K562 (cell line): ENCODE results near the gene PYCR2. TPM values are rescaled to one million over a fixed set of nuclear protein-coding genes. Genes with fewer than 3 reads are reported as not detected.

ENCODE experiments used
- BCOR ChIP-seq: fragments of 450-650 bp; IDR thresholded peaks from 2 replicates; pipeline ENCODE4 v1.6.1; 2016
- BRCA1 ChIP-seq, 2 experiments: fragments of 450-650 bp in 1 of 2; sonication (generic) in 1 of 2; formaldehyde crosslinking in 1 of 2; IDR thresholded peaks; 2 replicates each; pipeline versions ENCODE4 v1.5.0 to v1.6.1; 2017 to 2020; ENCODE audit warnings: mild to moderate bottlenecking in 1 of 2, missing genetic modification reagents in 1 of 2
- CBFA2T2 ChIP-seq: fragments of 450-650 bp; conservative IDR thresholded peaks from 2 replicates; pipeline ENCODE4 v1.6.1; 2017; ENCODE audit warnings: mild to moderate bottlenecking
- CBFA2T3 ChIP-seq: fragments of 450-650 bp; IDR thresholded peaks from 2 replicates; pipeline ENCODE4 v1.6.1; 2017
- CBFB ChIP-seq: sonication (generic); formaldehyde crosslinking; IDR thresholded peaks from 2 replicates; pipeline ENCODE4 v1.4.0; 2020; ENCODE audit warnings: mild to moderate bottlenecking, missing genetic modification reagents
- CBX8 ChIP-seq: fragments of 200-600 bp; sonication (generic); IDR thresholded peaks from 2 replicates; pipeline ENCODE4 v1.6.1; 2012; ENCODE audit warnings: borderline replicate concordance, mixed run types, low read depth, mild to moderate bottlenecking, moderate library complexity, mixed read lengths, low read length, control low read depth, inconsistent platforms; ENCODE audit not compliant: poor library complexity, severe bottlenecking; ENCODE audit errors: extremely low read depth
- CC2D1A ChIP-seq: fragments of 450-650 bp; IDR thresholded peaks from 2 replicates; pipeline ENCODE4 v1.6.1; 2017; ENCODE audit warnings: mild to moderate bottlenecking
- CCAR2 ChIP-seq: fragments of 200-400 bp; formaldehyde crosslinking; IDR thresholded peaks from 2 replicates; pipeline ENCODE4 v1.6.1; 2017; ENCODE audit warnings: mild to moderate bottlenecking, low read depth, low read length
- CHD1 ChIP-seq: fragments of 200-600 bp; sonication (generic); IDR thresholded peaks from one replicate; pipeline ENCODE4 v1.6.1; 2012; ENCODE audit warnings: mild to moderate bottlenecking, moderate library complexity, low read length, inconsistent platforms
- CREBBP ChIP-seq: IDR thresholded peaks from one replicate; pipeline ENCODE4 v1.6.1; 2012; ENCODE audit warnings: low read depth, mild to moderate bottlenecking, control low read depth, inconsistent platforms, low read length
- HMGN3 ChIP-seq: IDR thresholded peaks from 2 replicates; pipeline ENCODE4 v1.6.1; 2011; ENCODE audit warnings: borderline replicate concordance, low read depth, mild to moderate bottlenecking, mixed read lengths, low read length; ENCODE audit not compliant: insufficient read length; ENCODE audit errors: extremely low read depth
- MCM5 ChIP-seq: fragments of 450-650 bp; IDR thresholded peaks from 2 replicates; pipeline ENCODE4 v1.6.1; 2016; ENCODE audit warnings: low read depth
- MEF2D ChIP-seq: conservative IDR thresholded peaks from 2 replicates; pipeline ENCODE4 v1.6.1; 2016; ENCODE audit warnings: low read depth, missing genetic modification characterization, missing compliant biosample characterization
- MTA1 ChIP-seq: fragments of 450-650 bp; IDR thresholded peaks from 2 replicates; pipeline ENCODE4 v1.6.1; 2017; ENCODE audit warnings: borderline replicate concordance
- PRPF4 ChIP-seq: fragments of 200-400 bp; formaldehyde crosslinking; IDR thresholded peaks from one replicate; pipeline ENCODE4 v1.6.1; 2017; ENCODE audit warnings: low read length, low read depth, mild to moderate bottlenecking; ENCODE audit not compliant: insufficient read depth, poor library complexity, severe bottlenecking
- RBM17 ChIP-seq: fragments of 200-400 bp; formaldehyde crosslinking; IDR thresholded peaks from 2 replicates; pipeline ENCODE4 v1.6.1; 2017; ENCODE audit warnings: low read depth, mild to moderate bottlenecking, low read length, borderline replicate concordance
- RCOR1 ChIP-seq, 2 experiments: IDR thresholded peaks; 2 replicates each; pipeline ENCODE4 v1.6.1; 2012; ENCODE audit warnings: low read depth in 2 of 2, low read length in 2 of 2, borderline replicate concordance in 1 of 2, improper control_type of control experiment in 1 of 2
- SIN3A ChIP-seq, 2 experiments: fragments of 150-350 bp in 1 of 2; IDR thresholded peaks; 2 replicates each; pipeline ENCODE4 v1.6.1; 2011 to 2016; ENCODE audit warnings: borderline replicate concordance in 2 of 2, low read depth in 2 of 2, low read length in 2 of 2, mild to moderate bottlenecking in 2 of 2, moderate library complexity in 2 of 2; ENCODE audit not compliant: control insufficient read depth in 1 of 2
- SRSF1 ChIP-seq: fragments of 200-400 bp; formaldehyde crosslinking; IDR thresholded peaks from 2 replicates; pipeline ENCODE4 v1.6.1; 2017; ENCODE audit warnings: mild to moderate bottlenecking, low read depth, low read length, moderate library complexity
- TCF3 ChIP-seq: sonication (generic); formaldehyde crosslinking; IDR thresholded peaks from 2 replicates; pipeline ENCODE4 v1.4.0; 2020; ENCODE audit warnings: mild to moderate bottlenecking, missing genetic modification reagents
- U2AF1 ChIP-seq: fragments of 200-400 bp; formaldehyde crosslinking; optimal IDR thresholded peaks from 2 replicates; pipeline ENCODE3; 2017; ENCODE audit warnings: mild to moderate bottlenecking, low read depth, low read length, moderate library complexity
- U2AF2 ChIP-seq: fragments of 200-400 bp; formaldehyde crosslinking; optimal IDR thresholded peaks from 2 replicates; pipeline ENCODE3; 2017; ENCODE audit warnings: low read depth, mild to moderate bottlenecking, low read length
- ZNF224 ChIP-seq: sonication (generic); formaldehyde crosslinking; IDR thresholded peaks from 2 replicates; pipeline ENCODE4 v1.8.0; 2022; ENCODE audit warnings: mild to moderate bottlenecking, missing genetic modification reagents
- polyA plus RNA-seq, 8 experiments: library from polyadenylated mRNA; depleted of rRNA in 4 of 8; stranded (reverse) in 5 of 8; unstranded in 3 of 8; fragments of >200 nt; fragmentation: Nextera tagmentation in 2 of 8; fragmentation: Illumina TruSeq in 1 of 8; extraction: Ambion mirVana in 2 of 8; extraction: Trizol in 1 of 8; gene quantifications; 2 replicates each; pipeline versions ENCODE4 v1.2.1 to v1.2.3, GENCODE V29; 2011 to 2014; ENCODE audit warnings: inconsistent platforms in 1 of 8, missing spikeins in 1 of 8
- total RNA-seq, 7 experiments: library from RNA; depleted of rRNA in 6 of 7; stranded (reverse); fragments of >200 nt in 6 of 7; fragmentation: Illumina TruSeq in 2 of 7; extraction: Trizol in 2 of 7; gene quantifications; 2 replicates each; pipeline versions ENCODE4 v1.2.1 to v1.2.3, GENCODE V29; 2011 to 2021; ENCODE audit warnings: low replicate concordance in 1 of 7
- TF ChIP-seq, protein P1 (sequence below): IDR thresholded peaks from 2 replicates; pipeline ENCODE4 v1.6.1; 2012; ENCODE audit warnings: low read depth, low read length, improper control_type of control experiment, borderline replicate concordance
- TF ChIP-seq, protein P2 (sequence below): sonication (generic); formaldehyde crosslinking; IDR thresholded peaks from 2 replicates; pipeline ENCODE4 v1.8.1; 2022; ENCODE audit warnings: missing genetic modification reagents

Gene PYCR2
- total and polyA plus RNA-seq, 9 of the 15 experiments (the other 6 are each of a cell fraction or from before 2014, with no cell fraction given) = 5.5 to 219 (median 127) TPM

DNA sequence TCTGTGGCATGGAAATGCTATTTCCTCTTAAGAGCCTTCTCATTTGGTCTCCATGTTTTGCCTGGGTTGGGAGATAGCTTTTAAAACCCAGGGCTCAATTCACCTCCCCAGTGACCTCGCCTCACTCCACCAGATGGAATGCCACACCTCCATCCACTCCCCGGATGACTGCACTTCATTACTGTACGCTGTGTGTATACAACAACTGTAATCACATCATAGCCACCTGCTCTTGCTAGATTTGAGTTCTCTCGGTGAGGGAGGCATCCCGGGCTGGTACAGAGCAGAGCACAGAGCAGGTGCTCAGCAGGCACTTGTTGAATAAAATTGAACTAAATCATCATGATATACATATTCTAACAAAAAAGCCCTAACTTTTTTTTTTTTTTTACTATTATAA is 49.1 kb upstream of the PYCR2 start (continued):
- TF ChIP-seq CCAR2 (no peak), TCF3 (CRISPR knock-in tag) (peak; percentile 59), CBFA2T2 (peak; percentile 66), CBFA2T3 (peak; percentile 71), HMGN3 (no peak), SIN3A (IDR thresholded peaks at IDR 0.05; ENCODE audit: borderline replicate concordance in 2 of 2, control insufficient read depth in 1 of 2, low read depth in 2 of 2, low read length in 2 of 2) (no peak), MEF2D (tag) (no peak), MTA1 (no peak), CHD1 (no peak), ZNF224 (CRISPR knock-in tag) (no peak), CC2D1A (no peak), U2AF1 (no peak), U2AF2 (no peak), CBFB (no peak), RCOR1 (IDR thresholded peaks at IDR 0.05; ENCODE audit: borderline replicate concordance in 1 of 2, low read depth in 2 of 2, low read length in 2 of 2) (peak in 1 of 2 experiments; percentile 43; a peak in 1 of 4 replicates), CREBBP (no peak), PRPF4 (no peak), CBX8 (no peak), SRSF1 (no peak), MCM5 (no peak), BCOR (no peak), RBM17 (no peak), BRCA1 (IDR thresholded peaks at IDR 0.05) (no peak), BRCA1 (CRISPR knock-in tag; IDR thresholded peaks at IDR 0.05) (no peak)
- TF ChIP-seq, protein P1, sequence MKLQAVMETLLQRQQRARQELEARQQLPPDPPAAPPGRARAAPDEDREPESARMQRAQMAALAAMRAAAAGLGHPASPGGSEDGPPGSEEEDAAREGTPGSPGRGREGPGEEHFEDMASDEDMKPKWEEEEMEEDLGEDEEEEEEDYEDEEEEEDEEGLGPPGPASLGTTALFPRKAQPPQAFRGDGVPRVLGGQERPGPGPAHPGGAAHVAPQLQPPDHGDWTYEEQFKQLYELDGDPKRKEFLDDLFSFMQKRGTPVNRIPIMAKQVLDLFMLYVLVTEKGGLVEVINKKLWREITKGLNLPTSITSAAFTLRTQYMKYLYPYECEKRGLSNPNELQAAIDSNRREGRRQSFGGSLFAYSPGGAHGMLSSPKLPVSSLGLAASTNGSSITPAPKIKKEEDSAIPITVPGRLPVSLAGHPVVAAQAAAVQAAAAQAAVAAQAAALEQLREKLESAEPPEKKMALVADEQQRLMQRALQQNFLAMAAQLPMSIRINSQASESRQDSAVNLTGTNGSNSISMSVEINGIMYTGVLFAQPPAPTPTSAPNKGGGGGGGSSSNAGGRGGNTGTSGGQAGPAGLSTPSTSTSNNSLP = no peak
- TF ChIP-seq, protein P2, sequence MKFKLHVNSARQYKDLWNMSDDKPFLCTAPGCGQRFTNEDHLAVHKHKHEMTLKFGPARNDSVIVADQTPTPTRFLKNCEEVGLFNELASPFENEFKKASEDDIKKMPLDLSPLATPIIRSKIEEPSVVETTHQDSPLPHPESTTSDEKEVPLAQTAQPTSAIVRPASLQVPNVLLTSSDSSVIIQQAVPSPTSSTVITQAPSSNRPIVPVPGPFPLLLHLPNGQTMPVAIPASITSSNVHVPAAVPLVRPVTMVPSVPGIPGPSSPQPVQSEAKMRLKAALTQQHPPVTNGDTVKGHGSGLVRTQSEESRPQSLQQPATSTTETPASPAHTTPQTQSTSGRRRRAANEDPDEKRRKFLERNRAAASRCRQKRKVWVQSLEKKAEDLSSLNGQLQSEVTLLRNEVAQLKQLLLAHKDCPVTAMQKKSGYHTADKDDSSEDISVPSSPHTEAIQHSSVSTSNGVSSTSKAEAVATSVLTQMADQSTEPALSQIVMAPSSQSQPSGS = no peak
